H1 (cell line): ENCODE data around the gene F10. TPM values are rescaled to one million over a fixed set of nuclear protein-coding genes. Genes with fewer than 3 reads are reported as not detected.

Source experiments
- CTCF ChIA-PET: fragments of 300-600 bp; sonication (Branson Sonifier 250); formaldehyde crosslinking; loops from one replicate; lab custom pipeline; 2021; ENCODE audit not compliant: partially characterized antibody; lab: Charles Lee
- POLR2A ChIA-PET: fragments of 300-600 bp; sonication (Branson Sonifier 250); formaldehyde crosslinking; loops from one replicate; lab custom pipeline; 2021; ENCODE audit warnings: inconsistent platforms; ENCODE audit not compliant: partially characterized antibody; lab: Charles Lee
- DNase-seq, 2 experiments: peaks; one replicate each; pipeline versions ENCODE4 v3.0.0 to v3.0.0-alpha.2; 2010 to 2022; ENCODE audit warnings: low spot score in 2 of 2, low read depth in 1 of 2, mixed read lengths in 1 of 2
- FAIRE-seq: peaks from 2 replicates; lab custom pipeline; 2011; peaks lifted over from hg19 to GRCh38; lab: Jason Lieb, UNC
- H2AFZ ChIP-seq: 2 replicates; pipeline ENCODE4 v1.8.1; 2012; ENCODE audit warnings: low read length, inconsistent platforms
- H2AK5ac ChIP-seq: 2 replicates; pipeline ENCODE4 v1.6.1; 2013; ENCODE audit warnings: low read depth, low read length
- H2BK120ac ChIP-seq: replicated peaks from 2 replicates; pipeline ENCODE3; 2013; ENCODE audit warnings: low read depth, low read length, inconsistent platforms
- H2BK12ac ChIP-seq: 2 replicates; pipeline ENCODE4 v1.6.1; 2013; ENCODE audit warnings: low read depth, low read length
- H2BK15ac ChIP-seq: 2 replicates; pipeline ENCODE4 v1.6.1; 2013; ENCODE audit warnings: low read length
- H2BK20ac ChIP-seq: 2 replicates; pipeline ENCODE4 v1.6.1; 2013; ENCODE audit warnings: low read length
- H2BK5ac ChIP-seq: 2 replicates; pipeline ENCODE4 v1.6.1; 2013; ENCODE audit warnings: low read depth, low read length
- H3K14ac ChIP-seq: 2 replicates; pipeline ENCODE4 v1.6.1; 2013; ENCODE audit warnings: inconsistent platforms; ENCODE audit not compliant: insufficient read length
- H3K18ac ChIP-seq: 2 replicates; pipeline ENCODE4 v1.6.1; 2013; ENCODE audit warnings: low read length; ENCODE audit errors: extremely low read depth
- H3K23ac ChIP-seq: 2 replicates; pipeline ENCODE4 v1.6.1; 2013; ENCODE audit warnings: inconsistent platforms; ENCODE audit not compliant: insufficient read length
- H3K23me2 ChIP-seq: 2 replicates; pipeline ENCODE4 v1.6.1; 2013; ENCODE audit warnings: low read depth, low read length
- H3K27ac ChIP-seq: 2 replicates; pipeline ENCODE4 v1.6.1; 2011; ENCODE audit warnings: low read depth, low read length, inconsistent platforms
- H3K27me3 ChIP-seq, 4 experiments: replicated peaks in 1 of 4; 1 replicate in 1 of 4; 2 replicates in 3 of 4; pipeline versions ENCODE4 v1.6.1 to v1.8.1; 2011 to 2013; ENCODE audit warnings: low read length in 3 of 4, mild to moderate bottlenecking in 3 of 4, inconsistent platforms in 2 of 4, mixed read lengths in 2 of 4, moderate library complexity in 1 of 4; ENCODE audit not compliant: control insufficient read depth in 3 of 4, insufficient read depth in 3 of 4; ENCODE audit errors: extremely low read depth in 1 of 4
- H3K36me3 ChIP-seq, 4 experiments: 2 replicates each; pipeline versions ENCODE4 v1.6.1 to v1.8.1; 2011 to 2013; ENCODE audit warnings: mild to moderate bottlenecking in 4 of 4, low read length in 3 of 4, moderate library complexity in 2 of 4, control low read depth in 1 of 4, inconsistent platforms in 1 of 4; ENCODE audit not compliant: insufficient read depth in 4 of 4, control insufficient read depth in 2 of 4
- H3K4ac ChIP-seq: replicated peaks from 2 replicates; pipeline ENCODE3; 2013; ENCODE audit warnings: low read length, low read depth, mixed read lengths, inconsistent platforms; ENCODE audit not compliant: insufficient read length
- H3K4me1 ChIP-seq, 4 experiments: replicated peaks in 1 of 4; 1 replicate in 1 of 4; 2 replicates in 3 of 4; pipeline versions ENCODE4 v1.6.1 to v1.8.1; 2011 to 2013; ENCODE audit warnings: low read length in 3 of 4, inconsistent platforms in 2 of 4, mixed read lengths in 1 of 4; ENCODE audit not compliant: insufficient read depth in 4 of 4, control insufficient read depth in 3 of 4
- H3K4me2 ChIP-seq, 2 experiments: 2 replicates each; pipeline versions ENCODE4 v1.6.1 to v1.8.1; 2011 to 2013; ENCODE audit warnings: low read depth in 2 of 2, low read length in 2 of 2, control low read depth in 1 of 2, inconsistent platforms in 1 of 2, mild to moderate bottlenecking in 1 of 2; ENCODE audit not compliant: insufficient read depth in 1 of 2
- H3K4me3 ChIP-seq, 4 experiments: fragments of 200-600, 300-600 bp in 1 of 4; sonication (generic), shearing (Covaris generic), sonication (Bioruptor Twin) in 1 of 4; 2 replicates each; pipeline versions ENCODE4 v1.5.1 to v1.8.1; 2011 to 2016; ENCODE audit warnings: low read length in 4 of 4, low read depth in 3 of 4, control low read depth in 2 of 4, inconsistent platforms in 2 of 4, mild to moderate bottlenecking in 2 of 4, mixed read lengths in 1 of 4, moderate library complexity in 1 of 4; ENCODE audit not compliant: insufficient read depth in 2 of 4; ENCODE audit errors: extremely low read depth in 1 of 4
- H3K56ac ChIP-seq: replicated peaks from 2 replicates; pipeline ENCODE3; 2013; ENCODE audit warnings: low read depth, mild to moderate bottlenecking, mixed read lengths, low read length, inconsistent platforms; ENCODE audit not compliant: insufficient read length
- H3K79me1 ChIP-seq: 2 replicates; pipeline ENCODE4 v1.6.1; 2013; ENCODE audit warnings: low read depth, low read length, control low read depth
- H3K79me2 ChIP-seq, 2 experiments: 2 replicates each; pipeline versions ENCODE4 v1.6.1 to v1.8.1; 2012 to 2013; ENCODE audit warnings: low read length in 2 of 2, mild to moderate bottlenecking in 2 of 2, inconsistent platforms in 1 of 2; ENCODE audit not compliant: insufficient read depth in 2 of 2, control insufficient read depth in 1 of 2
- H3K9ac ChIP-seq, 4 experiments: replicated peaks in 1 of 4; 1 replicate in 1 of 4; 2 replicates in 3 of 4; pipeline versions ENCODE4 v1.6.1 to v1.8.1; 2011 to 2013; ENCODE audit warnings: low read depth in 3 of 4, low read length in 3 of 4, control low read depth in 2 of 4, mild to moderate bottlenecking in 2 of 4, moderate library complexity in 2 of 4, inconsistent platforms in 1 of 4; ENCODE audit errors: extremely low read depth in 1 of 4
- H3K9me3 ChIP-seq, 2 experiments: 2 replicates each; pipeline versions ENCODE4 v1.6.1 to v1.8.1; 2012 to 2013; ENCODE audit warnings: mild to moderate bottlenecking in 2 of 2, moderate library complexity in 2 of 2, control low read depth in 1 of 2, inconsistent platforms in 1 of 2, low read depth in 1 of 2, low read length in 1 of 2, mixed read lengths in 1 of 2; ENCODE audit not compliant: insufficient read depth in 2 of 2
- H4K20me1 ChIP-seq, 2 experiments: replicated peaks in 1 of 2; 2 replicates each; pipeline versions ENCODE3 to v1.8.1; 2011 to 2013; ENCODE audit warnings: inconsistent platforms in 2 of 2, low read length in 2 of 2, mild to moderate bottlenecking in 1 of 2; ENCODE audit not compliant: insufficient read depth in 2 of 2, control insufficient read depth in 1 of 2
- H4K5ac ChIP-seq: 2 replicates; pipeline ENCODE4 v1.6.1; 2013; ENCODE audit warnings: low read length, low read depth, mixed read lengths, inconsistent platforms; ENCODE audit not compliant: insufficient read length
- H4K8ac ChIP-seq: 2 replicates; pipeline ENCODE4 v1.8.0; 2013; ENCODE audit warnings: mild to moderate bottlenecking, moderate library complexity, low read length, inconsistent platforms; ENCODE audit not compliant: insufficient read depth; ENCODE audit errors: extremely low read depth
- H4K91ac ChIP-seq: replicated peaks from 2 replicates; pipeline ENCODE3; 2013; ENCODE audit warnings: low read length, mixed read lengths, inconsistent platforms; ENCODE audit not compliant: insufficient read length
- BACH1 ChIP-seq: IDR thresholded peaks from 2 replicates; pipeline ENCODE4 v1.6.1; 2012; ENCODE audit warnings: low read length, improper control_type of control experiment
- CHD2 ChIP-seq: IDR thresholded peaks from 2 replicates; pipeline ENCODE4 v1.6.1; 2012; ENCODE audit warnings: low read length, improper control_type of control experiment
- CREB1 ChIP-seq: IDR thresholded peaks from 2 replicates; pipeline ENCODE4 v1.6.1; 2012; ENCODE audit warnings: inconsistent platforms
- EZH2 ChIP-seq: fragments of 200-600 bp; sonication (generic); IDR thresholded peaks from 2 replicates; pipeline ENCODE4 v1.7.1; 2012; ENCODE audit warnings: low read depth, mild to moderate bottlenecking, moderate library complexity, low read length, inconsistent platforms; ENCODE audit not compliant: severe bottlenecking
- FOSL1 ChIP-seq: IDR thresholded peaks from 2 replicates; pipeline ENCODE4 v1.6.1; 2011; ENCODE audit warnings: mild to moderate bottlenecking, low read depth, low read length, moderate library complexity; ENCODE audit not compliant: insufficient read depth
- KDM4A ChIP-seq: IDR thresholded peaks from one replicate; pipeline ENCODE4 v1.7.1; 2012; ENCODE audit warnings: low read depth, mild to moderate bottlenecking, moderate library complexity, low read length, inconsistent platforms; ENCODE audit not compliant: severe bottlenecking
- NRF1 ChIP-seq: IDR thresholded peaks from 2 replicates; pipeline ENCODE4 v1.6.1; 2011; ENCODE audit warnings: mild to moderate bottlenecking, low read depth, low read length, improper control_type of control experiment
- RNF2 ChIP-seq: fragments of 200-900, 300-1000 bp; sonication (generic); IDR thresholded peaks from 2 replicates; pipeline ENCODE4 v1.7.1; 2016; ENCODE audit warnings: borderline replicate concordance, low read depth, mild to moderate bottlenecking, antibody characterized with exemption, low read length; ENCODE audit not compliant: poor library complexity, severe bottlenecking; ENCODE audit errors: missing control alignments
- TAF1 ChIP-seq: IDR thresholded peaks from 2 replicates; pipeline ENCODE4 v1.6.1; 2011; ENCODE audit warnings: mild to moderate bottlenecking, low read depth, low read length
- TCF12 ChIP-seq: IDR thresholded peaks from 2 replicates; pipeline ENCODE4 v1.6.1; 2011; ENCODE audit warnings: low read depth, mild to moderate bottlenecking, low read length
- YY1 ChIP-seq: IDR thresholded peaks from 2 replicates; pipeline ENCODE4 v1.6.1; 2011; ENCODE audit warnings: low read depth, mild to moderate bottlenecking, low read length
- WGBS, 2 experiments: shearing (Covaris generic) in 1 of 2; methylation state at CpG; one replicate each; pipeline versions ENCODE4 v1.1.6 to v1.1.7; 2013 to 2015; ENCODE audit warnings: low lambda C conversion rate in 2 of 2, mixed read lengths in 2 of 2, inconsistent platforms in 1 of 2, low coverage in 1 of 2, missing lambda C conversion rate in 1 of 2; ENCODE audit not compliant: insufficient replicate concordance in 2 of 2, insufficient coverage in 1 of 2, insufficient read length in 1 of 2; ENCODE audit errors: extremely low coverage in 1 of 2, missing lambda C conversion rate in 1 of 2; 5-methylcytosine and 5-hydroxymethylcytosine counted together
- polyA plus RNA-seq, 7 experiments: library from polyadenylated mRNA; depleted of rRNA in 3 of 7; stranded (reverse) in 5 of 7; unstranded in 2 of 7; fragments of >200 nt in 5 of 7; fragments of 200-250 nt in 2 of 7; gene quantifications; 1 replicate in 5 of 7; 2 replicates in 1 of 7; 4 replicates in 1 of 7; pipeline versions ENCODE4 v1.2.1 to v1.2.3, GENCODE V29; 2011 to 2013; ENCODE audit warnings: missing spikeins in 2 of 7, mixed read lengths in 2 of 7
- total RNA-seq: library from RNA; stranded (reverse); fragmentation: NEBNext Ultra II Directional; extraction: Animal tissue kit (Norgen Biotek cat#: 25700); gene quantifications from 2 replicates; pipeline ENCODE4 v1.2.1, GENCODE V29; 2021
- TF ChIP-seq, protein P1 (sequence below): IDR thresholded peaks from 2 replicates; pipeline ENCODE4 v1.6.1; 2012; ENCODE audit warnings: inconsistent platforms
- TF ChIP-seq, protein P2 (sequence below): IDR thresholded peaks from 2 replicates; pipeline ENCODE4 v1.6.1; 2011; ENCODE audit warnings: low read length, improper control_type of control experiment

The F10 gene
- total and polyA plus RNA-seq, 2 of the 8 experiments (the other 6 are each of a cell fraction or from before 2014, with no cell fraction given): 2.0 to 4.2 TPM

DNA sequence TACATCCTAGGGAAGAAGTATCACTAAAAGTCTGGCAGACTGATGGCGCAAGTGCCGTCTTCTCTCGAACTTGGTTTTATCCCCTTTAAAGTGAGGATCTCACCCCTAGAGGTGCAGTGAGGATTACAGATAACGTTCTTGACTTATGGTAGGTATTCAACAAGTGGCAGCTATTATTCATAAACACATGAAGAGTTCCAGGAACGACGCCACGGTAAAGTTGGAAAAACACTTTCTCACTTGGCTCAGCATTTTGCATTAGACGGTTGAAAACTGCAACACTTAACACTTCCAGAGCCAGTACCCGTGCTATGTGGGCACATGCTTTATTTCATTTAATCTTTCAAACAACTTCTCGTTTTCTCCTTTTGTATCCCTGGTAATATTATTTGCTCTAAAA, 44.6 kb downstream of the F10 start:
- 94% methylated on average over 10 of the region's 10 CpGs; no CpG with 5 or more reads in 1 of the 2 experiments for WGBS, 2 experiments
- Histone ChIP-seq H2BK120ac (no peak overlapping the region), H2AK5ac (no peak overlapping the region), H2AFZ (no peak overlapping the region), H3K4me2 (no peak overlapping the region), H4K20me1 (no peaks in the 10 kb centered on the region), H2BK12ac (no peak overlapping the region), H2BK20ac (no peak overlapping the region), H3K23ac (no peak overlapping the region), H3K27ac (no peak overlapping the region), H4K5ac (no peak overlapping the region), H3K36me3 (peaks cover 2 to 23% (median 6%) of the 10 kb centered on the region in 4 experiments; a peak in 5 of 8 replicates), H3K4ac (no peak overlapping the region), H4K8ac (no peak overlapping the region), H3K56ac (no peak overlapping the region), H3K14ac (no peak overlapping the region), H3K27me3 (no peaks in the 10 kb centered on the region), H2BK5ac (no peak overlapping the region), H3K9ac (no peak overlapping the region), H3K18ac (no peak overlapping the region), H2BK15ac (no peak overlapping the region), H3K23me2 (no peaks in the 10 kb centered on the region), H4K91ac (no peak overlapping the region), H3K79me2 (no peaks in the 10 kb centered on the region; a peak in 1 of 4 replicates), H3K4me3 (no peak overlapping the region), H3K79me1 (no peaks in the 10 kb centered on the region), H3K4me1 (peaks cover 0 to 10% (median 3%) of the 10 kb centered on the region in 4 experiments; a peak in 5 of 7 replicates), H3K9me3 (no peaks in the 10 kb centered on the region)
- ChIA-PET POLR2A (interaction anchor here (1.2 to 2.5 kb wide), 2 partner anchors 12 to 42 kb away, joined by 3 to 7 read pairs; partner anchors contain the start of genes CUL4A and PCID2), CTCF (interaction anchor here (1.3 kb wide), 1 partner anchor 235 kb away, joined by 3 read pairs; no protein-coding TSS in a partner anchor)
- FAIRE-seq (no peak), DNase-seq (no peak)
- TF ChIP-seq RNF2 (no peak), KDM4A (no peak), BACH1 (no peak), CREB1 (no peak), TCF12 (no peak), TAF1 (no peak), FOSL1 (no peak), NRF1 (no peak), CHD2 (no peak), EZH2 (no peak), YY1 (no peak)
- TF ChIP-seq, protein P1, sequence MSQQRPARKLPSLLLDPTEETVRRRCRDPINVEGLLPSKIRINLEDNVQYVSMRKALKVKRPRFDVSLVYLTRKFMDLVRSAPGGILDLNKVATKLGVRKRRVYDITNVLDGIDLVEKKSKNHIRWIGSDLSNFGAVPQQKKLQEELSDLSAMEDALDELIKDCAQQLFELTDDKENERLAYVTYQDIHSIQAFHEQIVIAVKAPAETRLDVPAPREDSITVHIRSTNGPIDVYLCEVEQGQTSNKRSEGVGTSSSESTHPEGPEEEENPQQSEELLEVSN: no peak
- TF ChIP-seq, protein P2, sequence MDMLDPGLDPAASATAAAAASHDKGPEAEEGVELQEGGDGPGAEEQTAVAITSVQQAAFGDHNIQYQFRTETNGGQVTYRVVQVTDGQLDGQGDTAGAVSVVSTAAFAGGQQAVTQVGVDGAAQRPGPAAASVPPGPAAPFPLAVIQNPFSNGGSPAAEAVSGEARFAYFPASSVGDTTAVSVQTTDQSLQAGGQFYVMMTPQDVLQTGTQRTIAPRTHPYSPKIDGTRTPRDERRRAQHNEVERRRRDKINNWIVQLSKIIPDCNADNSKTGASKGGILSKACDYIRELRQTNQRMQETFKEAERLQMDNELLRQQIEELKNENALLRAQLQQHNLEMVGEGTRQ: no peak
